Activated T-helper 1 cell treated with anti-CD3 and anti-CD28 coated beads, Interleukin-2, amount 50 U/mL, for 16 hours (primary cell): Measurements from ENCODE around the gene M1AP.

Experiments used
- DNase-seq, 2 donors: peaks; one replicate each; pipeline ENCODE4 v3.0.0-alpha.2; 2020; ENCODE audit warnings: low read depth in 1 of 2, low spot score in 1 of 2

The M1AP gene

GRCh38 chr2:74548900-74549826 is 99.0 kb downstream of the M1AP start:
- no peak for DNase-seq

GRCh38 chr2:74548285-74548899 is 99.7 kb downstream of the M1AP start:
- DNase-seq, result no peak

- no peak for DNase-seq
Measured at GRCh38 chr2:74546004-74546403, 102.1 kb downstream of the M1AP start.

- DNase-seq, result no peak
Measured at GRCh38 chr2:74544634-74545033, 103.5 kb downstream of the M1AP start.

GRCh38 chr2:74542978-74543377 is 105.2 kb downstream of the M1AP start:
- DNase-seq, result no peak

GRCh38 chr2:74540291-74540690 is 107.8 kb downstream of the M1AP start:
- no peak for DNase-seq

GRCh38 chr2:74538881-74539339 is 109.2 kb downstream of the M1AP start:
- no peak for DNase-seq

- DNase-seq, result no peak
Measured at GRCh38 chr2:74537140-74537539, 111.0 kb downstream of the M1AP start.

- DNase-seq, result no peak
Measured at GRCh38 chr2:74536166-74536950, 111.8 kb downstream of the M1AP start.

- no peak for DNase-seq
Measured at GRCh38 chr2:74535440-74535965, 112.6 kb downstream of the M1AP start.

GRCh38 chr2:74534411-74534810 is 113.7 kb downstream of the M1AP start:
- DNase-seq, result no peak

GRCh38 chr2:74533464-74533863 is 114.7 kb downstream of the M1AP start:
- no peak for DNase-seq

- no peak for DNase-seq
Measured at GRCh38 chr2:74532222-74532621, 115.9 kb downstream of the M1AP start.

GRCh38 chr2:74531666-74532065 is 116.5 kb downstream of the M1AP start:
- DNase-seq, result no peak

- no peak for DNase-seq
Measured at GRCh38 chr2:74530239-74531187, 117.6 kb downstream of the M1AP start.

GRCh38 chr2:74529357-74530238 is 118.5 kb downstream of the M1AP start, which contains the start of the genes AUP1 and HTRA2:
AUP1 (minus strand) TSS chr2:74529706; CDS start chr2:74529629, 77 bp downstream.
HTRA2 (plus strand) TSS chr2:74529933; CDS start chr2:74530007, 74 bp downstream.
- peak; percentile 65 to 77 for DNase-seq

GRCh38 chr2:74528600-74529356 is 119.4 kb downstream of the M1AP start:
- DNase-seq, result no peak

- no peak for DNase-seq
Measured at GRCh38 chr2:74527741-74528140, 120.4 kb downstream of the M1AP start.
